HepG2 (cell line): ENCODE results near the gene ITIH2. TPM values are rescaled to one million over a fixed set of nuclear protein-coding genes. Genes with fewer than 3 reads are reported as not detected.

ENCODE experiments used
- ARNTL ChIP-seq: sonication (generic); formaldehyde crosslinking; IDR thresholded peaks from 2 replicates; pipeline ENCODE4 v1.4.0; 2020; ENCODE audit warnings: mild to moderate bottlenecking, missing genetic modification reagents
- CENPBD1 ChIP-seq: sonication (generic); formaldehyde crosslinking; IDR thresholded peaks from 2 replicates; pipeline ENCODE4 v1.8.0; 2022; ENCODE audit warnings: missing genetic modification reagents, low read depth, mild to moderate bottlenecking, borderline replicate concordance
- DR1 ChIP-seq: sonication (generic); formaldehyde crosslinking; IDR thresholded peaks from 2 replicates; pipeline ENCODE4 v1.8.0; 2021; ENCODE audit warnings: mild to moderate bottlenecking, missing genetic modification reagents, inconsistent platforms
- KIAA2018 ChIP-seq: sonication (generic); formaldehyde crosslinking; IDR thresholded peaks from 2 replicates; pipeline ENCODE4 v1.5.0; 2020; ENCODE audit warnings: mild to moderate bottlenecking, missing genetic modification reagents, borderline replicate concordance
- MAFG ChIP-seq: sonication (generic); formaldehyde crosslinking; IDR thresholded peaks from 2 replicates; pipeline ENCODE4 v1.5.1; 2020; ENCODE audit warnings: mild to moderate bottlenecking, missing genetic modification reagents
- NFIC ChIP-seq: IDR thresholded peaks from 2 replicates; pipeline ENCODE4 v1.6.1; 2012; ENCODE audit warnings: mild to moderate bottlenecking, low read length, inconsistent platforms
- STAT6 ChIP-seq: sonication (generic); formaldehyde crosslinking; IDR thresholded peaks from 2 replicates; pipeline ENCODE4 v1.4.0; 2020; ENCODE audit warnings: missing genetic modification reagents, mild to moderate bottlenecking, borderline replicate concordance
- SUZ12 ChIP-seq: fragments of 150-350 bp; IDR thresholded peaks from 2 replicates; pipeline ENCODE4 v1.6.1; 2014; ENCODE audit warnings: low read depth, low read length
- ZBTB37 ChIP-seq: sonication (generic); formaldehyde crosslinking; IDR thresholded peaks from 2 replicates; pipeline ENCODE4 v1.4.0; 2020; ENCODE audit warnings: mild to moderate bottlenecking, missing genetic modification reagents
- ZNF281 ChIP-seq: sonication (generic); formaldehyde crosslinking; IDR thresholded peaks from 2 replicates; pipeline ENCODE4 v1.4.0; 2020; ENCODE audit warnings: missing genetic modification reagents, borderline replicate concordance
- ZNF615 ChIP-seq: sonication (generic); formaldehyde crosslinking; IDR thresholded peaks from 2 replicates; pipeline ENCODE4 v1.5.0; 2020; ENCODE audit warnings: mild to moderate bottlenecking, missing genetic modification reagents, borderline replicate concordance
- polyA plus RNA-seq, 8 experiments: library from polyadenylated mRNA; depleted of rRNA in 3 of 8; stranded (reverse) in 7 of 8; unstranded in 1 of 8; fragments of >200 nt; fragmentation: Illumina TruSeq in 4 of 8; extraction: Trizol in 4 of 8; gene quantifications; 2 replicates each; pipeline versions ENCODE4 v1.2.1 to v1.2.3, GENCODE V29; 2011 to 2016; ENCODE audit warnings: low read depth in 4 of 8, missing spikeins in 1 of 8, mixed read lengths in 1 of 8; ENCODE audit not compliant: insufficient read depth in 1 of 8
- total RNA-seq, 5 experiments: library from RNA; depleted of rRNA; stranded (reverse); fragments of >200 nt; fragmentation: Illumina TruSeq; extraction: Trizol; gene quantifications; 2 replicates each; pipeline ENCODE4 v1.2.3, GENCODE V29; 2016; ENCODE audit warnings: low read depth in 1 of 5
- TF ChIP-seq, protein P1 (sequence below): sonication (generic); formaldehyde crosslinking; IDR thresholded peaks from 2 replicates; pipeline ENCODE4 v1.9.0; 2021; ENCODE audit warnings: missing genetic modification reagents, mild to moderate bottlenecking, borderline replicate concordance

Gene ITIH2
- total and polyA plus RNA-seq, 2 of the 13 experiments (the other 11 are each of a cell fraction or from before 2014, with no cell fraction given): 1,197 to 1,427 TPM

DNA sequence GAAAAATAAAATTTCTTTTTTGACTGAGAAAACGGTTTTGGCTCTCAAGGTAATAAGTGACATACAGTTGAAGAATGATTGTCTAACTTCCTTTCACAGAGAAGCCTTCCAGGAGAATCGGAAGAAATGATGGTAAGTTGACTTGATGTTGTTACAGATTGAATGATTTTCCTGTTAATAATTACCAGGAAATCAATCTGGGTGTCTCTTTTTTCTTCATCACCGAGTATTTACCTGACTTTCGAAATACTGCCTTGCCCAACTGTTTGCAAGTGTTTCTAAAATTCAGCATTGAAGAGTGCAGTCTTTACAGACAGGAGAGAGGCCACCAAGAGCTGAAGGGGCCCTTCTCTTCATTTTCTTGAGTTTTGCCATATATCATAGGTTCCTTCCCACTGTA, 4.0 kb downstream of the ITIH2 start (continued):
- TF ChIP-seq KIAA2018 (CRISPR knock-in tag) (no peak), ZBTB37 (no peak), NFIC (peak; percentile 97), CENPBD1 (CRISPR knock-in tag) (no peak), ZNF281 (CRISPR knock-in tag) (no peak), SUZ12 (no peak), ZNF615 (CRISPR knock-in tag) (no peak), ARNTL (CRISPR knock-in tag) (peak; percentile 70), MAFG (no peak), DR1 (CRISPR knock-in tag) (no peak), STAT6 (CRISPR knock-in tag) (no peak)
- TF ChIP-seq, protein P1, sequence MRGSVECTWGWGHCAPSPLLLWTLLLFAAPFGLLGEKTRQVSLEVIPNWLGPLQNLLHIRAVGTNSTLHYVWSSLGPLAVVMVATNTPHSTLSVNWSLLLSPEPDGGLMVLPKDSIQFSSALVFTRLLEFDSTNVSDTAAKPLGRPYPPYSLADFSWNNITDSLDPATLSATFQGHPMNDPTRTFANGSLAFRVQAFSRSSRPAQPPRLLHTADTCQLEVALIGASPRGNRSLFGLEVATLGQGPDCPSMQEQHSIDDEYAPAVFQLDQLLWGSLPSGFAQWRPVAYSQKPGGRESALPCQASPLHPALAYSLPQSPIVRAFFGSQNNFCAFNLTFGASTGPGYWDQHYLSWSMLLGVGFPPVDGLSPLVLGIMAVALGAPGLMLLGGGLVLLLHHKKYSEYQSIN (CRISPR knock-in tag): no peak
